Hematopoietic multipotent progenitor cell treated with erythropoietin and hydrocortisone succinate and interleukin-3 and kit ligand, for 6 days (in vitro differentiated cells): ENCODE results near the gene MALAT1.

Source experiments
- DNase-seq: peaks from one replicate; pipeline ENCODE4 v3.0.0-alpha.2; 2015

The MALAT1 gene

GRCh38 chr11:65479184-65480145 is 19.4 kb upstream of the MALAT1 start:
- DNase-seq: no peak

GRCh38 chr11:65482306-65482850 is 16.5 kb upstream of the MALAT1 start:
- no peak for DNase-seq

GRCh38 chr11:65485920-65486219 is 13.0 kb upstream of the MALAT1 start:
- no peak for DNase-seq

- DNase-seq: no peak
Observed at GRCh38 chr11:65486570-65487466, 12.0 kb upstream of the MALAT1 start.

GRCh38 chr11:65487467-65488272 is 11.2 kb upstream of the MALAT1 start:
- DNase-seq: peak; percentile 88

- DNase-seq: no peak
Observed at GRCh38 chr11:65488273-65489034, 10.4 kb upstream of the MALAT1 start.

- no peak for DNase-seq
Observed at GRCh38 chr11:65489035-65489705, 9.7 kb upstream of the MALAT1 start.

- no peak for DNase-seq
Observed at GRCh38 chr11:65489706-65490320, 9.0 kb upstream of the MALAT1 start.

- DNase-seq: peak; percentile 2
Observed at GRCh38 chr11:65491163-65491465, 7.7 kb upstream of the MALAT1 start.

GRCh38 chr11:65491614-65492386 is 7.0 kb upstream of the MALAT1 start:
- peak; percentile 53 for DNase-seq

GRCh38 chr11:65492387-65492636 is 6.5 kb upstream of the MALAT1 start:
- DNase-seq: no peak

- DNase-seq: peak; percentile 85
Observed at GRCh38 chr11:65492637-65493366, 6.0 kb upstream of the MALAT1 start.

GRCh38 chr11:65493367-65494176 is 5.3 kb upstream of the MALAT1 start:
- no peak for DNase-seq

GRCh38 chr11:65496304-65497140 is 2.3 kb upstream of the MALAT1 start:
- no peak for DNase-seq

GRCh38 chr11:65497141-65498041 is 1.5 kb upstream of the MALAT1 start:
- peak; percentile 99 for DNase-seq

GRCh38 chr11:65498042-65498726 is 661 bp upstream of the MALAT1 start:
- DNase-seq: peak; percentile 89

- no peak for DNase-seq
Observed at GRCh38 chr11:65498727-65498976, 193 bp upstream of the MALAT1 start.
